Measurements from ENCODE around the gene FKBP5.

- TF ChIP-seq POLR2A (IDR thresholded peaks at IDR 0.05) (no peak), CTCF (IDR thresholded peaks at IDR 0.05) (no peak), EP300 (IDR thresholded peaks at IDR 0.05) (no peak)
Observed at GRCh38 chr6:35691027-35691824, 2.5 kb upstream of the FKBP5 start.

Measured in gastroesophageal sphincter (tissue), 3 donors.